Neuronal stem cell (in vitro differentiated cells): ENCODE results near the gene SMPD4.
"Not testable (repeated sequence)": the region's sequence is repeated elsewhere in the genome, so short reads cannot be mapped to it uniquely, and the experiment has no call there.

Experiments
- DNase-seq: peaks from one replicate; pipeline ENCODE4 v3.0.0-alpha.2; 2013; ENCODE audit warnings: low spot score
- H2AFZ ChIP-seq: one replicate; pipeline ENCODE4 v1.6.1; 2013; ENCODE audit warnings: mild to moderate bottlenecking, low read length, inconsistent platforms
- H2AK5ac ChIP-seq: 2 replicates; pipeline ENCODE4 v1.6.1; 2013; ENCODE audit warnings: low read depth, mild to moderate bottlenecking, inconsistent platforms, low read length, moderate library complexity, mixed read lengths
- H2BK120ac ChIP-seq: 2 replicates; pipeline ENCODE4 v1.6.1; 2013; ENCODE audit warnings: low read depth, mild to moderate bottlenecking, inconsistent platforms, low read length, moderate library complexity, mixed read lengths
- H2BK12ac ChIP-seq: one replicate; pipeline ENCODE4 v1.6.1; 2013; ENCODE audit warnings: low read length, inconsistent platforms
- H2BK15ac ChIP-seq: 2 replicates; pipeline ENCODE4 v1.6.1; 2013; ENCODE audit warnings: mild to moderate bottlenecking, low read length, inconsistent platforms, mixed read lengths
- H2BK5ac ChIP-seq: one replicate; pipeline ENCODE4 v1.6.1; 2013; ENCODE audit warnings: inconsistent platforms, mild to moderate bottlenecking, low read length, moderate library complexity
- H3K14ac ChIP-seq: one replicate; pipeline ENCODE4 v1.6.1; 2013; ENCODE audit warnings: low read length, inconsistent platforms
- H3K18ac ChIP-seq: 2 replicates; pipeline ENCODE4 v1.6.1; 2013; ENCODE audit warnings: low read length, inconsistent platforms
- H3K23ac ChIP-seq: 2 replicates; pipeline ENCODE4 v1.6.1; 2013; ENCODE audit warnings: low read depth, mild to moderate bottlenecking, mixed read lengths, low read length, inconsistent platforms; ENCODE audit not compliant: poor library complexity
- H3K27ac ChIP-seq: replicated peaks from 3 replicates; pipeline ENCODE4 v1.5.1; 2013; ENCODE audit warnings: low read length, inconsistent platforms
- H3K27me3 ChIP-seq, 3 experiments: 2 replicates each; pipeline ENCODE4 v1.6.1; 2013; ENCODE audit warnings: low read length in 3 of 3, mild to moderate bottlenecking in 2 of 3, inconsistent platforms in 1 of 3, low read depth in 1 of 3, mixed read lengths in 1 of 3, moderate library complexity in 1 of 3; ENCODE audit not compliant: control insufficient read depth in 3 of 3, insufficient read depth in 3 of 3
- H3K36me3 ChIP-seq, 2 donors: replicated peaks in 1 of 2; 2 replicates each; pipeline ENCODE4 v1.6.1; 2013; ENCODE audit warnings: low read length in 2 of 2; ENCODE audit not compliant: control insufficient read depth in 2 of 2, insufficient read depth in 2 of 2
- H3K4ac ChIP-seq: 2 replicates; pipeline ENCODE4 v1.6.1; 2013; ENCODE audit warnings: inconsistent platforms, mild to moderate bottlenecking, low read length, moderate library complexity
- H3K4me1 ChIP-seq, 2 donors: 1 replicate in 1 of 2; 2 replicates in 1 of 2; pipeline ENCODE4 v1.6.1; 2013; ENCODE audit warnings: low read length in 2 of 2, low read depth in 1 of 2; ENCODE audit not compliant: control insufficient read depth in 2 of 2, insufficient read depth in 1 of 2
- H3K4me2 ChIP-seq: one replicate; pipeline ENCODE4 v1.6.1; 2013; ENCODE audit warnings: mild to moderate bottlenecking, low read length, inconsistent platforms; ENCODE audit not compliant: insufficient read depth, poor library complexity, severe bottlenecking
- H3K4me3 ChIP-seq, 2 donors: 2 replicates each; pipeline ENCODE4 v1.5.1; 2013; ENCODE audit warnings: low read length in 2 of 2, mild to moderate bottlenecking in 2 of 2, inconsistent platforms in 1 of 2, moderate library complexity in 1 of 2
- H3K79me1 ChIP-seq: one replicate; pipeline ENCODE4 v1.6.1; 2013; ENCODE audit warnings: low read depth, mild to moderate bottlenecking, inconsistent platforms, low read length, moderate library complexity
- H3K9ac ChIP-seq: one replicate; pipeline ENCODE4 v1.6.1; 2013; ENCODE audit warnings: mild to moderate bottlenecking, low read depth, low read length, inconsistent platforms; ENCODE audit not compliant: poor library complexity
- H3K9me3 ChIP-seq, 2 donors: replicated peaks in 1 of 2; 2 replicates each; pipeline versions ENCODE3 to v1.6.1; 2013; ENCODE audit warnings: low read length in 2 of 2, mild to moderate bottlenecking in 2 of 2, inconsistent platforms in 1 of 2, low read depth in 1 of 2, mixed read lengths in 1 of 2, moderate library complexity in 1 of 2; ENCODE audit not compliant: control insufficient read depth in 2 of 2, insufficient read depth in 1 of 2
- H4K8ac ChIP-seq: one replicate; pipeline ENCODE4 v1.6.1; 2013; ENCODE audit warnings: low read depth, mild to moderate bottlenecking, inconsistent platforms, low read length, moderate library complexity
- H4K91ac ChIP-seq: one replicate; pipeline ENCODE4 v1.6.1; 2013; ENCODE audit warnings: low read length, low read depth, mild to moderate bottlenecking, inconsistent platforms; ENCODE audit not compliant: poor library complexity
- WGBS, 2 donors: extraction: QIAGEN DNeasy Blood & Tissue Kit; methylation state at CpG; one replicate each; pipeline ENCODE4 v1.1.7; 2013; ENCODE audit warnings: missing lambda C conversion rate in 2 of 2, mixed read lengths in 1 of 2; ENCODE audit not compliant: insufficient read length in 2 of 2, insufficient replicate concordance in 1 of 2; ENCODE audit errors: extremely low coverage in 2 of 2; 5-methylcytosine and 5-hydroxymethylcytosine counted together

Gene SMPD4

GRCh38 chr2:130187859-130188792, 6.7 kb upstream of the SMPD4 start:
- H3K27ac ChIP-seq, H3K9ac ChIP-seq, H3K79me1 ChIP-seq, H3K9me3 ChIP-seq, H2BK5ac ChIP-seq, H3K4me2 ChIP-seq, H2AFZ ChIP-seq, H2BK120ac ChIP-seq, H3K4me3 ChIP-seq, H2BK12ac ChIP-seq, H4K91ac ChIP-seq, H2BK15ac ChIP-seq, H3K27me3 ChIP-seq, H3K4ac ChIP-seq, H4K8ac ChIP-seq, DNase-seq, H3K14ac ChIP-seq, H3K23ac ChIP-seq, H2AK5ac ChIP-seq, H3K18ac ChIP-seq: not testable (repeated sequence)
- Histone ChIP-seq H3K36me3 (peaks cover 4 to 19% of the 10 kb centered on the region in 2 donors), H3K4me1 (peaks cover 10 to 11% of the 10 kb centered on the region in 2 donors)
- no CpG with 5 or more reads among the region's 17 CpGs for WGBS, 2 donors

GRCh38 chr2:130187268-130187667, 5.9 kb upstream of the SMPD4 start:
- H3K27me3 ChIP-seq, result no peaks in the 10 kb centered on the region
- no peak overlapping the region for H3K27ac ChIP-seq
- H3K4me2 ChIP-seq, result no peak overlapping the region
- WGBS, 2 donors, result no CpG with 5 or more reads among the region's 8 CpGs
- no peak overlapping the region for H2AFZ ChIP-seq
- H3K18ac ChIP-seq, result no peak overlapping the region
- H3K14ac ChIP-seq, result no peak overlapping the region
- no peak overlapping the region for H3K23ac ChIP-seq
- no peak for DNase-seq
- no peak overlapping the region for H4K91ac ChIP-seq
- H3K79me1 ChIP-seq, result peaks cover 4% of the 10 kb centered on the region
- no peak overlapping the region for H4K8ac ChIP-seq
- no peak overlapping the region for H2BK15ac ChIP-seq
- H2BK12ac ChIP-seq, result no peak overlapping the region
- peaks cover 4 to 19% of the 10 kb centered on the region in 2 donors for H3K36me3 ChIP-seq
- no peak overlapping the region for H3K4ac ChIP-seq
- no peak overlapping the region for H3K9ac ChIP-seq
- H3K9me3 ChIP-seq, result no peaks in the 10 kb centered on the region
- no peak overlapping the region for H3K4me3 ChIP-seq
- no peak overlapping the region for H2BK5ac ChIP-seq
- H2BK120ac ChIP-seq, result no peak overlapping the region
- peaks cover 14 to 15% of the 10 kb centered on the region in 2 donors for H3K4me1 ChIP-seq
- no peak overlapping the region for H2AK5ac ChIP-seq

GRCh38 chr2:130186391-130186790, 5.0 kb upstream of the SMPD4 start:
- WGBS, 2 donors, result no CpG with 5 or more reads among the region's 5 CpGs
- Histone ChIP-seq H2BK120ac (no peak overlapping the region), H3K27me3 (no peaks in the 10 kb centered on the region), H3K4me3 (no peak overlapping the region), H3K4me1 (peaks cover 14 to 15% of the 10 kb centered on the region in 2 donors), H2BK15ac (no peak overlapping the region), H3K4ac (no peak overlapping the region), H3K27ac (no peak overlapping the region), H3K9ac (no peak overlapping the region), H3K79me1 (peaks cover 4% of the 10 kb centered on the region), H2BK5ac (no peak overlapping the region), H2AFZ (no peak overlapping the region), H3K9me3 (no peaks in the 10 kb centered on the region), H3K23ac (no peak overlapping the region), H2AK5ac (no peak overlapping the region), H2BK12ac (no peak overlapping the region), H3K14ac (no peak overlapping the region), H3K18ac (no peak overlapping the region), H3K4me2 (no peak overlapping the region), H4K91ac (no peak overlapping the region), H3K36me3 (peaks cover 4 to 19% of the 10 kb centered on the region in 2 donors), H4K8ac (no peak overlapping the region)
- no peak for DNase-seq

- Histone ChIP-seq H3K4ac (no peak overlapping the region), H3K4me1 (peaks cover 14 to 15% of the 10 kb centered on the region in 2 donors), H3K9me3 (no peaks in the 10 kb centered on the region), H2BK12ac (no peak overlapping the region), H4K8ac (no peak overlapping the region), H2AFZ (no peak overlapping the region), H3K9ac (peak overlapping the region; percentile 7), H3K27ac (no peak overlapping the region), H3K4me2 (no peak overlapping the region), H2BK120ac (no peak overlapping the region), H3K23ac (no peak overlapping the region), H2BK15ac (no peak overlapping the region), H3K79me1 (peaks cover 4% of the 10 kb centered on the region), H3K18ac (no peak overlapping the region), H4K91ac (no peak overlapping the region), H2BK5ac (no peak overlapping the region), H3K14ac (no peak overlapping the region), H3K27me3 (no peaks in the 10 kb centered on the region), H2AK5ac (no peak overlapping the region), H3K4me3 (no peak overlapping the region), H3K36me3 (peaks cover 4 to 17% of the 10 kb centered on the region in 2 donors)
- DNase-seq, result no peak
- WGBS, 2 donors, result no CpG with 5 or more reads among the region's 4 CpGs
These were observed 4.5 kb upstream of the SMPD4 start for GRCh38 chr2:130185896-130186295.
